Fibroblast of upper back skin (primary cell): ENCODE measurements around the gene CACNA1H.

Experiments
- DNase-seq: peaks from one replicate; pipeline ENCODE4 v3.0.0-alpha.2; 2013

CACNA1H gene

DNA sequence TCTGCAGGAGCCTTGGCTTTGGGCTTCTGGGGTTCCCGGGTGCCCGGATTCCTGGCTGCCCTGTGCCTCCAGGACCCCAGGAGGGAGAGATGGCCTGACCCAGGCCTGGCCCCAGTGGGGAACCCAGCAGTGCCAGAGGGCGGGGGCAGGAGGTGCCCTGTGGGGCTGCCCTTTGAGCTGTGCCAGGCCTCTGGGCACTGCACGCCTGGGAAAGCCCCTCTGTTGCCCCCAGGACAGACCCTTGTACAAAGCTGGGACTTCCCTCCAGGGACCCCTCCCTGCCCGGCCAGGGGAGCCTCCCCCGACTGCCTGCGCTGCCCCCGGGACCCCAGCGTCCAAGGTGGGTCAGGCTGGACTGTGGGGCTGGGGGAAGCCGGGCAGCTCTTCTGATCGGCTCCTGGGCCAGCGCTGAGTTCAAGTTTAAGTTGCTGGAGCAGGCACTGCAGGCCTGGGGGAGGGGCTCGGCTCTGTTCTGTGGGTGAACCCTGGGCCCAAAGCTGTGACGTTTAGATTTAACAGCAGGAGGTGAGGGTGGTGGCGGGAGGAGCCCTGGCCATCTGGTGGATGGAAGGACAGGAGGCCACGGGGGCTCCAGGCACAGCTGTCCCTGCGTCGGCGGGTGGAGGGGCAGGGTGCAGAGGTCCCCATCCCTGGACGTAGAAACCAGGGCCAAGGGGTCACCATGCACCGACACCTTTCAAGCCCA, 29.2 kb upstream of the CACNA1H start:
- no peak for DNase-seq

DNA sequence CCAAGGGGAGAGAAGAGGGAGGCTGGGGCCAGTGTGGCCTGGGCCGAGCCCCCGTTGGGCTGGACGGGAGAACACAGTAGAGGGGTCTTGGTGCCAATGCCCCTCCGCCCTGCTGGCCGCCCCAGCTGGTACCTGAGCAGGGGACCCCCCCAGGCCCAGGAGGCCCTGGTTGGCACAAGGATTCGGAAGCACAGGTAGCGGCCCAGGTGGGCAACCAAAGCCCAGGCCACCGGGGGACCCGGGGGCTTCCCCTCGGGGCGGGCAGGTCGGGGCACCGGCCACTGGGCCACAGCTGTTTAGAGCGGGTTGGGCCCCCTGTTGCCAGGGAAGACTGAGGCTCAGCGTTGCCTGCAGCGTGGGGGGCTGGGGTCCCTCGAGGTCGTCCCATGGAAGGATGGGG, 28.6 kb upstream of the CACNA1H start:
- no peak for DNase-seq

DNA sequence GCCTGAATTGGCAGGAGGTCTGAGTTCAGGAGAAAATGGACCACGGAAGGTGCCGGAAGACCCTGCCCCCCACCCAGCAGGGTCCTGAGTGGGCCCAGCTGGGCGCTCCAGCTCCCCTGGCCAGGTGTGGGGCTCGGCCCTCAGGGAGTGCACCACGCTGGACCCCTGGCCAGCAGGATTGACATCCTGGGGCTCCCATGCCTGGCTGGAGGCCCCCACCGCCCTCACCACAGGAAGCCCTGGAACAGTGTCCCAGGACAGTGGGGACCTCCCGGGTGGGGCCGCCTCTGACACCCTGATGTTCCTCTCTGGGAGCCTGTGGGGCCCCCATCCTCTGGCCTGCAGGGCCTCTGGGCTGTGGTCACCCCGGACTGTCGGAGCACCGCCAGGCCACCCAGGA, 28.1 kb upstream of the CACNA1H start:
- DNase-seq = no peak

DNA sequence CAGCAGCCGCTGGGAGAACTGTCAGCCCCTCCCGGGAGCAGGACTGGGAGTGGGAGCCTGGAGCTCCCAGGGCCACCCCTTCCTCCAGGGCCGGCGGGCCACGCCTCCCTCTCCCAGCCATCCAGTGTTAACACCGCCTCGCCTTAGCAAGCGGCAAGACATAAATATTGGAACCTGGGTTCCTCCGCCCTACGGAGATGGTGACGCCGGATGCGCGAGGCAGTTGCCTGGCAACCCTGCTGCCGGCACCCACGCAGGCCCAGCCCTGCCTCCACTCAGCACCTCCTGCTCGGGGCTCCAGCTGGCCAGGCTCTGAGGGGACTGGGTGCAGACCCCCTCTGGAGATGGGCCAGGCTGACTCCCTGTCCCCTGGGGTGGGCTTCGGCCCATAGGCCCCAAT, 27.4 kb upstream of the CACNA1H start:
- DNase-seq = peak; percentile 5

DNA sequence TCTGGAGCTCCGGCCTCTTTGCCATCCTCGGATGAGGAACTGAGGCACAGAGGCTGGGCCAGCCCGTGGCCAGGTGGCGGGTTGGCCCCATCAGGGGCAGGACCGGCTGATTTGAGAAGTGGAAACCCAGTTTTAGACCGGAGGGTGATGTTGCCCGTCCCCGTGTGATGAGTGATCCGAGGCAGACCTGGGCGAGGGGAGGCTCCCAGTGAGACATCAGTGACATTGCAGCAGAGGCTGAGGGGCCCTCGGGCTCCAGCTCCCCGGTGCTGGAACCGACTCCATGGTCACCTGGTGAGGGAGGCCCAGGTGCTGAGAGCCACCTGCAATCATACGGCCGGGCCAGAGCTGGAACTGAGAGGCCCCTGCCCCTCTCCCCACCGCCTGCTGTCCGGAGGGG, 26.9 kb upstream of the CACNA1H start:
- no peak for DNase-seq

DNA sequence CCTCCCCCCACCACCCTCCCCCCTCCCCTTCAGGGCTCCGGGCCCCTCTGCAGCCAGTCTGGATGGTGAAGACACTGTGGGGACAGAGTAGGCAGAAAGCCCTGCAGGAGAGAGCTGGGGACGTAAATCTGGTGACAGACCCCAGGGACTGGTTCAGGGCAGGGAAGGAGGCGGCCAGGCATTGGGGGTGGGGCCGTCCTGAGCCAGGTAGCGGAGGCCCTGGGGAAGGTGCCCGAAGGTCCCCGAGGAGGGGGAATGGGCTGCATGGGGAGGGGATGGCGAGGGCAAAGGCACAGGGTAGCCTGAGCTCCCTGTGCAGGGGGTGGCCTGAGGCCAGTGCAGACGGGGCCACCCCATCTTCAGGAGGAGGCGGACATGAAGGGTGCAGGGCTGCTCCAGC, 26.3 kb upstream of the CACNA1H start:
- DNase-seq = no peak

DNA sequence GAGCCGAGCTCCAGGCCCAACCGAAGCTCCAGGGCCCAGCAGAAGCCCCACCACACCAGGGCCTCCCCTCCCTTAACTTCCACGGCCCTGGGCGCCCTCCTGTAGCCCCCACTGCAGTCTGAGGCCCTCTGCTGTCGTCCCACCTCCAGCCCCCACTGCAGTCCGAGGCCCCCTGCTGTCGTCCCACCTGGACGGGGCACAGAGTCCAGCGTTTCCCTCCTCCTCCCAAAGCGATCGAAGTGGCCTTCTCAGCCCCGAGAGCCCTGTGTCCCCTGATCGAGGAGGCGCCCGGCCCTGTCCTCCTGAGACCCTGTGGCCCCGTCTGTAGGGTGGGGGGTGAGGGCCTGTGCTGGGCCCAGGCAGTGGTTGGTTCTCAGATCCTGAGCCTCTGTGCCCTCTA, 25.8 kb upstream of the CACNA1H start:
- no peak for DNase-seq

DNA sequence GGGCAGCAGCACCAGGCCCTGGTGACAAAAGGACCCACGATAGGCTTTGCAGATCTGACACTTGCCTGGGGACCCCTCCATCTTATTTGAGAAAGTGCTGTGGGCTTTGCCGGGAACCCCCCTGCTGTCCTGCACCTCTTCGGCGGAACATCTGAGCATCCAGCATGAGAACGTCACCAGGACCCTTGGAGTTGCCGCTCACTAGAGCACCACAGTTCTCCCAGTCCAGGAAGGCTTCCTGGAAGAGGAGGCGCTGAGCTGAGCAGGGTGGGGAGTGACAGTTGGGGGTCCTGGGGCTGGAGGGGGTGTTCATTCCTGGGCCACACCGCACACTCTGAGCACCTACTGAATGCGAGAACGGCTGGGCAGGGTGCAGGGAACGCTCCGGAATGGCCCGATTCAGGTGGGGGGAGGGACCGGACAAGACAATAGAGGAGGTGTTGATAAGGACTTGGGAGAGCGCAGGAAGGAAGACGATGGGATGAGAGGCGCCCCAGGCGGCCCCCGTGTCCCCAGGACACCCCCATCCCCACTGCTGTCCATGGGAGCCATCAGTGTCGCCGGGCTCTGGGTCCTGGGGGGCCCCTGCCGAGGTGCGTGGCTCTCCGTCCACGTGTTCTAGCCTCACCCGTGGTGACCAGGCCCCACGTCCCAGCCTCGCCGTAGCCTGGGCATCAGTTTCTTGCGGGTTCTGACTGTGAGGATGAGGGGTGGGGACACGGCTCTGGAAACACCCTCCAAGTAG, 24.8 kb upstream of the CACNA1H start:
- DNase-seq = no peak

DNA sequence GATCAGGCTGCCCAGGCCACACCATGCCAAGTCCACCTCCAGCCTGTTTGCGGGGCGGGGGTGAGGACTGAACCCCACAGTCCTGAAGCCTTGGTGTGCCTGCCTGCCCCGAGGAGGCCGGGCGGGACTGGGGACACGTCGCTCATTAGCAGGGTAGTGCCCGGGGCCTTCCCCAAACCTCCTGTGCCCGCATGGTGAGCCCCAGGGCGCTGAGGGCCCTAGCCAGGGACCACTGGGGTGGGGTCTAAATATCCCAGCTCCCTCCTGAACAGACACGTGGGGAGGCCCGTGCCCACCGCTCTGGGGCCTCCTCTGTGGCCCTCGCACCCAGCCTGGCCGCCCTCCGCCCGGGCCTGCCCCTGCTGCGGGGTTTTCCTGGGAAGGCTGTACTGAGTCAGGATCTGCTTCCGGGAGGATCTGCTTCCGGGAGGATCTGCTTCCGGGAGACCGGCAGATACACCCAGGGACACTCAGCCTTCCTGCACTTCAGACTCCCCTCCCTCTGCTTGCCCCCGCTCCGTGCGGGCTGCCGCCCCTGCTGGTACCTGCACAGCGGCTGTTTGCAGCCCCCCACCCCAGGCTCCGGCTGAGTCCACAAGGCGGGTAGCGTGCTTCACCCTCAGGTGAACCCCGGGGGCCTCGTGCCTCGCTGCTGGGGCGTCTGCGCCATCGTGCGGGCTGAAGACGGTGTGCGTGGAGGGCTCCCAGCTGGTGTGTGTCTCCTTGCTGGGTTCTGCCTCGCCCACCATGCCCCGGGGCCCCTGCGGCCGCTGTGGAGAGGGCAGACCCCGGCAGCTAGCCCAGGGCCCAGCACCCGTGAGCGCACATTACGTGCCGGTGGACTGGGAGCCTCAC, 23.6 kb upstream of the CACNA1H start:
- no peak for DNase-seq

DNA sequence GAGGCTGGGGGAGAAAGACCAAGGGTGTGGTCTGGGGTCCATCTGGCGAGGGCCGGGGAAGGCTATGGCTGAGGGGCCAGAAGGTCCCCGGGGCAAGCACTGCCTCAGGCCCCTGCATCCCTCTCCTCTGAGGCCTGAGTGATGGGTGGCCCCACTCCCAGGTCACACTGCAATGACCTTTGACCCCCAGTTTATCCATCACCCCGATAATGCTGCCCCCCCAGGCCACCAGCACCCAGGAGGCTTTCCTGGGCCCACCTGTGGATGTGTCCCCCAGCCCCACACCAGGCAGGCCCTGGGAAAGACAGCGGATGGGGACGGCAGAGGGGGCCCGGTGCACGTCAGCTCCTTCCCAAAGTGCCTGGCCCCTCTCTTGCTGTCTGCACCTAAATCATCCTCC, 22.5 kb upstream of the CACNA1H start:
- no peak for DNase-seq

DNA sequence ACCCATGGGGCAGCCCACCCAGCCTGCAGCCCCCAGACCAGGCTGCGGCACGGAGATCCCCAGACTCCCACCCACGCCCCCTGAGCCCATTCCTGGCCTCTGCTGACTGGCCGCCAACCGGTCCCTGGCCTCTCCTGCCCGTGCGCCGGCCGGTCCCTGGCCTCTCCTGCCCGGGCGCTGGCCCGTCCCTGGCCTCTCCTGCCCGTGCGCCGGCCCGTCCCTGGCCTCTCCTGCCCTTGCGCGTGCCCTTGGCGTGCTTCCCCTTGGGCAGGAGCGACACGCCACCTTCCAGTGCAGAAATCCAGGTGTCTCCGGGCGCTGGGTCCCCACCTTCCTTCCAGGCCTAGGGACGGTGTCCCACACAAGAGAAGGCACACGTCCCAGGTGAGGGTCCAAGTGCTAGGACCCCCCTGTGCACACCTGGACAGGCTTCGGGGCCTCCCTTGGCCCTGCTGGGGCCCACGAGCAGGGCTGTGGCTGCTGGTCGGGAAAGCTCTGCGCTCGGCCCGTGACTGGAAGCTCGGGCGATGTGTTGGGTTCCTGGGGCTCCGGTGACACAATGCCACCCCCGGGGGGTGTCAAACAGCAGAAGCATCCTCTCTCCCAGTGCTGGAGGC, 21.4 kb upstream of the CACNA1H start:
- DNase-seq = no peak

DNA sequence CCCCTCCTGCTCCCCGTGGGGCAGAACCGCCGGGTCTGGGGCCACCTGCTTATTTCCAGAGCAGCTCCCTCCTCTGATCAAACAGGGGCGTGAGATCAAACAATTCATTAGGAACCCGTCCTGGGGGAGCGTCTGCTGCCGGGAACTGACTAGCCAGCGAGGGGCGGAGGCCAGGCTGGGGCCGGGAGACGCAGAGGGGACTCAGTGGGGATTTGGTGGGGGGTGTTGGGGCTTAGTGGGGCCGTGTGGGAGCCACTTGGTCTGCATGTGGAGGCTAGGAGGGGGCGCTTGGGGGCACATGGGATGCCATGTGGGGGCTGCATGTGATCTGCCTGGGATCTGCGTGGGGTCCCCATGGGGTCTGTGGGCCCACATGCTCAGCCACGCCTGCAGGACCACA, 20.5 kb upstream of the CACNA1H start:
- DNase-seq = no peak

DNA sequence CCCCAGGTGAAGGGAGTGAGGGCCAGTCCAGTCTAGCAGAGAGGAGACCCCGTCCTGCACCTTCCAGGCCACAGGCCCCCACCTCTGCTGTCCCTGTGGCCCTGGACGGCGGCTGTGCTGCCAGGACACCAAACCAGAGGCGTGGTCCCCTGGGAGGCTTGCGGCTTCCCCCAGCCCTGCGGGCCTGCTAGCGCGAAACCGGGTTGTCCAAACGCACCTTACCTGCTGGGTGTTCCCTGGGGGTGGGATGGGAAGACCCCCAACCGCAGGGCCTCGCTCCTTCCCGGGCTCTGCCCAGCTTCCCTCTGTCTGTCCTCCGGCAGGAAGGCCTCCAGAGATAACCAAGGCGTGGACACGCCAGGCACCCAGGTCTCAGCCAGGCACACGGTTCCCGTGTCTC, 19.6 kb upstream of the CACNA1H start:
- no peak for DNase-seq

DNA sequence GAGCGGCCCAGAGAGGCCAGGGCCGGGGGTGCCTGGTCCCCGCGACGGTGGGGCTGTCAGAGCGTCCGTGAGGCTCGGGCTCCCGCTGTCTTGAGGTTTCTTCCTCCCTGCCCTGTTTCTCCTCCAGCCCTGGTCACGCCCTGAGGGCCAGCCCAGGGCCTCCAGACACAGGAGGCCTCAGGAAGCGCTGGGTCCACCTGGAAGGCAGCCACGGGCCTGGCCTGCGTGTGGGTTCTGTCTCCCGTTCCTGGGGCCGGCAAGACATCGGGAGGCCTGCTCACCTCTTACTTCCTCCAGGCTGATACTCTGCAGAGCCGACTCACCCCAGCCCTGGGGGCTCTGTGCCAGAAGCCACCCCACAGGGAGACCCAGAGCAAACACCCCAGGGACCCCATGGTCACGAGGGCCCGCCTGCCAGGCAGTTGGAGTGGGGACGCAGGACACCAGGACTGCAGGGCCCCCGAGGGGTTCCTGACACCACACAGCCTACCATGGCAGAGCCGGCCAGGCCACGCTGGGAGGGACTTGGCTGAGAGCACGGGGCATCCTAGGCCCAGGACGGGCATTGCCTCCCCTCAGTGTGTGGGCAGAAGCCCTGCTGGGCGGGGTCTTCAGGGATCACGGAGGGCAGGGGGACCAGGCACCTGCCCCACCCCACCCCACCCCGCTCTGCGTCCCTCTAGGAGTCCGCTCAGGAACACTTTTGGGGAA, 18.9 kb upstream of the CACNA1H start:
- DNase-seq = no peak

DNA sequence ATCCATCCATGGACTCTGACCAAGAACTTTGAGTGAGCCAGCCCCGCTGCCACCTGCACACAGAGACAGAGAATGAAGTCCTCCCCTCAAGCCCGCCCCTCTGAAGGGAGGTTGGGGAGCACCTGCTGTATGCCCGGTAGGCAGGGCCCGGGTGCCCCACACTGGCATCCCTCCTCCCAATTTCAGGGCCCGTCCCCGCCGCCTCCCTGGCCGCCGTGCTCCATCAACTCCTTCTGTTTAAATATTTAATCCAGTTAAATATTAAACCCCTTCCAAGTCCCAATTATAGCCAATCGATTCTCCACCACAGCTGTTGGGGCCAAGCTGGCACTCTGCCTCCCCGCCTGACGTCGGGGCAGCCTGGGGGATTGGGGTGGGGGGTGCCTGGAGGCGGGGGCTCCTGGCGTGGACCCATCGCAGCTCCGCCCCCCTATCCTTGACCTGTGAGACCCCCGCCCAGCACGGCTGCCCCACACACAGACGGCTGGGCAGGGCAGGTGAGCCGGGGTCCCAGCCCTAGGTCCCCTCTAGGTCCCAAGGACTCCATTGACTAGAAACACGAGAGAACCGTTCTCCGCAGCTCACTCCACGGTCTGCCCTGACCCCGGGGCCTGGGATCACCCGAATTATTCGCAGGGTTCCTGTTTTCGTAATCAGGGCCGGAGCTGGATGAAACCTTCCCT, 18.0 kb upstream of the CACNA1H start:
- no peak for DNase-seq

DNA sequence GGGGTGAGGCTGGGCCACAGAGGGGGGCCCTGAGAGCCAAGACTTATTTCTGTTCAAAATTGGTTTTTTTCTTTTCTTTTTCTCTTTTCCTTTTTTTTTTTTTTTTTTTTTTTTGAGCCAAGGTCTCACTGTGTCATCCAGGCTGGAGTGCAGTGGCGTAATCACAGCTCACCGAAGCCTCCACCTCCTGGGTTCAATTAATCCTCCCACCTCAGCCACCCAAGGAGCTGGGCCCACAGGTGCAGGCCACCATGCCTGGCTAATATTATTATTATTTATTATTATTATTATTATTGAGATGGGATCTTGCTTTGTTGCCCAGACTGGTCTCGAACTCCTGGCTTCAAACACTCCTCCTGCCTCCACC, 17.5 kb upstream of the CACNA1H start:
- no peak for DNase-seq

DNA sequence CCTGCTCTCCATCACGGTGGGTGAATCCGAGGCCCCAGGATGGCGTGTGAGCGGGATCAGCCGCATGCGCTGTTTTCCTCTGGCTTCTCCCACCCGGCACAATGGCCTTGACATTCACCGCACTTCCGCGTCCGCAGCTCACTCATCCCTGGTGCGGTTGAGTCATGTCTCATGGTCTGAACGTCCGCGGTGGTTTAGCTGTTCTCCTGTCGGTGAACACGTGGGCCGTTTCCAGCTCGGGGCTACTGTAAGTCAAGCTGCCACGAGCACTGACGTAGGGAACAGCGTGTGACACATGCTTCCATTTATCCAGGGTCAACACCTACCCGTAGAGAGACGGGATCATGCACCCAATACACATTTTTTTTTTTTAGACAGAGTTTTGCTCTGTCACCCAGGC, 15.3 kb upstream of the CACNA1H start:
- peak; percentile 13 for DNase-seq

DNA sequence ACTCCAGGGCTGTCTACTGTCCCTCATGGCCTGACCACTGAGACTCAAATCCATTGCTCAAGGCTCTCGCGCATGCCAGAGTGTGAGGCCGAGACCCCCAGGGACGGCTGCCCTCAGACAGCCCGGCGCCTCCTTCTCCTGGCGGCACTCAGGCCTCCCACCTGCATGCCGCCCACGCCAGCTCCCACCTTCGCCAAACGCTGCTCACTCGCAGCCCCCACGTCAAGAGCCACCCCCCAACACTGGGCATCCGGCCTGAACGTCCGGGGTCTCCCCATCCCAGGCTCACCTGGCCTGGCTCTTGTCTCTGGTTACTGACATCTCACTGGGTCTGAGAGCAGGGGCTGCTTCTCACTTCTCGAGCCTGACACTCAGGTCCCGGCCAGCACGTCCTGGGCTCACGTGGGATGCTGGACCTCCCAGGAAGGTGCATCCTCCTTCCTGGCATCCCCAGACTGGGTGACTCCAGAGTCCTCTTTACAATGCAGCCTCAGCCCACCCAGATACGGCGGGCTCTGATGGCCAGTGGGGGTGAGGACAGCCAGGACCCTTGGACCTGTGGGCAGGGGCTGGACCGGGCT, 12.2 kb upstream of the CACNA1H start:
- DNase-seq = no peak

DNA sequence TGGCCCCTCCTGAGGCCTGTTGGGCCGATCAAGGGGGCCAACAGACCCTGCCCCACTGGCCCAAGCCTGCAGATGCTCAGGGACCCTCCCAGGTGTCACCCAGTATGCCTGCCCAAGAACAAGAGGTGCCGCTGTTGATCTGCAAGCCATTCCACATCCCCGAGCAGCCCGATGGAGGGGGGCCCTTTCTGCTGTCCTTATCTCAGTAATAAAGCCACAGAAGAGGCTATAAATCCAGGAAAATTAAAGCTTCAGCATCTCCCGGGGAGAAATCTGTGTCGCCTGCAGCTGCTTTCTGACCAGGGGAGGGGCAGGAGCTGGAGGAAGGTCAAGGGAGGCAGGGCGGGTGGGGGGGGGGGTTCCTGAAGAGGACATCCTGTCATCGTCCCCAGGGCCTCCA, 11.7 kb upstream of the CACNA1H start:
- no peak for DNase-seq

DNA sequence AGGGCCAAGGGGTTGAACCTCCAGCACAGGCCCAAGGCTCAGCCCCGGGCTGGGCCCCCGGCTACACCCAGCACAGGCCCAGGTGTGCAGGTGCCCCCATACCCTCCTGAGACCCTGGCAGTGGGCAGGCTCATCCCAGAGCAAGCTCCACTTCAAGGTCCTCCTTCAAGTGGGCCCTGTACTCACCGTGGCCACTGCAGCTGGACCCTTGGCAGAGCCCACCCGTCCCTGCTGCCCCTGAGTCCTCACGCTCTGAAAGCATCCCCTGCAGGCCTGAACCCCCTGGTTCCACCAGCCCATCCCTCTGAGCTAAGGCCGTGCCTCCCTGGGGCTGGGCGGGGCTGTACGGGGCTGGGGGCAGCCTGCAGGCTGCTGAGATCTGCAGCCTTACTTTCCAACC, 11.2 kb upstream of the CACNA1H start:
- no peak for DNase-seq

DNA sequence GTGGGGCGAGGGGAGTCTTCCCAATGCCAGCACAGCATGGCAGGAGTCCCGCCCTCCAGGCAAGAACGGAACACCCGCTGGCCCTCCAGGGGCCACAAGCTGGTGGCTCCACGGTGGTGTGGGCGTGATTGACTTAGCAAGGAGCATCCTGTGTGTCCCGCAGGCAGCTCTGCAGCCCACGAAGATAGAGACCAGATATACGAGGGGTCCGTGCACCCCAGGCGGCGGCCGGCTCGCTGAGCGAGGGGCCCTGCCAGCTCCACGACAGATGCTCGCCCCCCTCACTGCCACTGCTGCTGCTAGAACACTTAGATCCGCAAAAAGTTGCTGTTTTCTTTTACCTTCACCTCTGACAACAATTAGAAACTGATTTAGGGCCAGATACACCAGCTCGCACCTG, 10.0 kb upstream of the CACNA1H start:
- DNase-seq = no peak
